ENCODE results near the gene IPPK.

The IPPK gene

GRCh38 chr9:92714787-92715487, 45.0 kb upstream of the IPPK start:
- H3K4me1 ChIP-seq (ENCODE audit: control insufficient read depth, insufficient read depth, low read length) = no peaks in the 10 kb centered on the region
- peaks cover 0 to 97% of the 10 kb centered on the region in 2 experiments; a peak in 1 of 3 replicates for H3K36me3 ChIP-seq (ENCODE audit: control insufficient read depth in 2 of 2, insufficient read depth in 1 of 2, low read length in 2 of 2)
- no peak overlapping the region for H3K27ac ChIP-seq (ENCODE audit: extremely low read depth, low read depth, low read length)
- ChIA-PET POLR2A (no interaction called here), CTCF (interaction anchor here (0.7 to 9.7 kb wide), 4 partner anchors 15 to 101 kb away, joined by 3 to 150 read pairs (median 4); no protein-coding TSS in a partner anchor)
- H3K4me3 ChIP-seq (ENCODE audit: low read depth, low read length) = no peak overlapping the region
- TF ChIP-seq SALL2 (tag by site-specific recombination; IDR thresholded peaks at IDR 0.05; ENCODE audit: borderline replicate concordance) (no peak), ZNF449 (tag by site-specific recombination; IDR thresholded peaks at IDR 0.05) (no peak), FEZF1 (tag by site-specific recombination; IDR thresholded peaks at IDR 0.05) (no peak), KLF10 (tag by site-specific recombination; IDR thresholded peaks at IDR 0.05) (no peak), SP3 (tag by site-specific recombination; IDR thresholded peaks at IDR 0.05) (no peak), ZNF354C (tag by site-specific recombination; IDR thresholded peaks at IDR 0.05; ENCODE audit: borderline replicate concordance, low read depth) (no peak), HOXD13 (CRISPR knock-in tag; IDR thresholded peaks at IDR 0.05; ENCODE audit: borderline replicate concordance) (no peak), ZNF785 (tag by site-specific recombination; IDR thresholded peaks at IDR 0.05) (no peak), PATZ1 (tag by site-specific recombination; IDR thresholded peaks at IDR 0.05) (no peak), ATF2 (tag by site-specific recombination; IDR thresholded peaks at IDR 0.05; ENCODE audit: low read depth) (no peak)
- H3K9me3 ChIP-seq (ENCODE audit: control insufficient read depth, insufficient read depth, low read depth, low read length) = no peaks in the 10 kb centered on the region

- TF ChIP-seq ZNF394 (tag by site-specific recombination; IDR thresholded peaks at IDR 0.05; ENCODE audit: borderline replicate concordance) = no peak
- TF ChIP-seq KLF16 (tag by site-specific recombination; IDR thresholded peaks at IDR 0.05) = no peak
- no peak for TF ChIP-seq ZNF837 (tag by site-specific recombination; IDR thresholded peaks at IDR 0.05)
- no peak for TF ChIP-seq PRDM2 (tag by site-specific recombination; IDR thresholded peaks at IDR 0.05; ENCODE audit: borderline replicate concordance)
- Histone ChIP-seq H3K9me3 (ENCODE audit: control insufficient read depth, insufficient read depth, low read depth, low read length) (no peaks in the 10 kb centered on the region), H3K4me3 (ENCODE audit: low read depth, low read length) (no peak overlapping the region), H3K4me1 (ENCODE audit: control insufficient read depth, insufficient read depth, low read length) (no peaks in the 10 kb centered on the region), H3K36me3 (ENCODE audit: control insufficient read depth in 2 of 2, insufficient read depth in 1 of 2, low read length in 2 of 2) (peaks cover 0 to 96% of the 10 kb centered on the region in 2 experiments; a peak in 1 of 3 replicates), H3K27ac (ENCODE audit: extremely low read depth, low read depth, low read length) (no peak overlapping the region)
- ChIA-PET CTCF (interaction anchor here (0.6 to 9.7 kb wide), 4 partner anchors 16 to 452 kb away, joined by 3 to 150 read pairs (median 3); no protein-coding TSS in a partner anchor), POLR2A (no interaction called here)
Measured at GRCh38 chr9:92714016-92714415, 44.1 kb upstream of the IPPK start.

Data from HEK293 (cell line).